Right kidney (tissue), 1 donor: ENCODE results near the gene MYL12B.
"Not testable (repeated sequence)": the region's sequence is repeated elsewhere in the genome, so short reads cannot be mapped to it uniquely, and the experiment has no call there.

ENCODE experiments used
- DNase-seq: peaks from one replicate; pipeline ENCODE4 v3.0.0-alpha.2; 2016

MYL12B gene

DNA sequence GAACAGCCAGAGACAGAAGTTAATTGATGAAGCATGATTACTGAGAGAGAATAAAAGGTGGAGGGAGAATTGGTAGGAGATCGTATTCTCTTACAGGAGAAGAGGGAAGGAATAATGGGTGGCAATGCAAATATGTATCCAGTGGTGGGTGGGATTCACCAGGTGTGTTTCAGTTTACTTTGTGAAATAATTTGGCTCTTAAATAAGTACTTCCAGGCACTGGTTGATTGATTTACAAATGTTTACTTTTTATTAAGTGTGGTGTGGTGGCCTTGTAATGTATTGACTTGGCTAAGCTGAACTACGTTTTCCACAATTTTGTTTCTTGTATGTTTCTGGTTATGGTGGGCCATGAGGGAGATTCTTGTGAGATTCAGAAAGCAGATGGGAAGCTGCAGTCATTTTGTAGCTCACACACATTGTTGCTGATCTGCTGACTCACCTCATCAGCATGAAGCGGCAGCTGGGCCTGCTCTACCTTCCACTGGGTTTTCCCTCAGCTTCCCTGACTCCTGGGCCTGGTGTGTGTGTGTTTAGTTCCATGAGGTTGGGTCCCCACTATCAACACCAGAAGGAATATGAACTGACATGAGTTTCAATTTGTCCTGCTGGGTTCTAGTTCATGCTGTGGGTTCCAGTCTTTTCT is 32.6 kb downstream of the MYL12B start:
- no peak for DNase-seq

DNA sequence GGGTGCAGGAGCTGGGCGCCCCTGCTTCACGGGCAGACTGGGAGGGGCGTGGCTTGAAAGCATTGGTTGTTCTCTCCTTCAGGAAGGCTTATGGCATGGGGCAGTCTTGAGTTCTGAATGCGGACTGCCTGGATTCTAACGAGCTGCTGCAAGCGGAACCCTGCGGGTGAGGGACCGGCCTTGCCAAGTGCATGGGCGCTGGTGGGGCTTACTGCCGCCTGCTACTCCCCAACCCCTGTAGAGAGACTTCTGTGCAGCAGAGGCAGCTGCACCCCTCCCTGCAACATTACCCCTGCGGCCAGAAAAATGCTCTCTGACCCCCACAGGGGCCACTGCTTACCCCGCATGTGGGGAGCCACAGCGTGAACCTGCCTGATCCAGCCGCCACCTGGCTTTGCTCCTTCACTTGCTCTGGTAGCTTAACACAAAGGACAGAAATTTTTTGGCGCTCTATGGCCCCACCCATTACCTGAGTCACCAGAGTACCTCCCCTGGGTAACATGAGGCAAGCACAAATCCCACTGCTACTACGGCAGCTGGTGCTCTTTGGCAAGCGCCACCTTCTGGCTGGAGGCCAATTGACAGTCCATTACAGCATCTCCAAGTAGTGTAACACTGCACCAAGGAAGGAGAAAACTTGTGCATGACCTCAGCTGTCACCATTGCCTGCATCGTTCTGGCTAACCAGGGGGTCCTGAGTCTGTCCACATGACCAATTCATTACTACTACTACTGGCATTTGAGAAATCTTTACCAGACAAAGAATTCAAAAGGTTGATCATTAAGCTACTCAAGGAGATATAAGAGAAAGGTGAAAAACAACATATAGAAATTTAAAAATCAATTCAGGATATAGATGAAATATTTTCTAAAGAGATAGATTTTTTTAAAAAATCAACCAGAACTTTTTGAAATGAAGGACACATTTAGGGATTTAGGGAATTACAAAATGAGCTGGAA is 35.4 kb downstream of the MYL12B start:
- peak; percentile 77 for DNase-seq

DNA sequence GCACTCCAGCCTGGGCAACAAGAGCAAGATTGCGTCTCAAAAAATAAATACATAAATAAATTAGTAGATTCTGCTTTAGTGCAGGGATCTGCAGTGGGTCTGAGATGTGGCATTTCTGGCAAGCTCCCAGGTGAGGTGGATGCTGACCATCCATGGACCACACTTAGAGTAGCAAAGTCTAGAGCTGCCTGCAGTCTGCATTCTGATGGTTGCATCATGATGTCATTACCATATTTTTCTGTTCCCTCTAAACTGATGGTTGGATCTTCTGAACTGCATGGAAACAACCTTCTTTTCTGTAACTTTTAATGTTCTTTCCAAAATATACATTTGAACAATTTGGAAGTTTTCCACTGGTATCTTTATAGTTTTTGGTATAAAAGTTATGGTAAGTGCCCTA is 42.9 kb downstream of the MYL12B start:
- DNase-seq, result no peak

DNA sequence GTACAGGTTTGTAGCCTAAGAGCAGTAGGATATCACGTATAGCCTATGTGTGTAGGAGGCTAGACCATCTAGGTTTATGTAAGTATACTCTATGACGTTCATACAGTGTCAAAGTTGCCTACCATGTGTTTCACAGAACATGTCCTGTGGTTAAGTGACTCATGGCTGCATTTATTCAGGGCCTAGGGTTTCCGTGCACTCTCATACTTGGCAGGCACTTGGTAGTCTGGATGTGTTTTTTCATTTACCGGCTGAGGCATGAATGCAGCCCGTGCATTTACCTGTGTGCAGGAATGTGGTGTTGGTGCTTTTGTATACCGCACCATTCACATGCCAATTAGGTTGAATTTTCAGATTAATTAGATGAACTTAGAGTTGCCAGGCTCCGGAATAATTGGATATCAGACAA is 43.4 kb downstream of the MYL12B start:
- DNase-seq, result no peak

DNA sequence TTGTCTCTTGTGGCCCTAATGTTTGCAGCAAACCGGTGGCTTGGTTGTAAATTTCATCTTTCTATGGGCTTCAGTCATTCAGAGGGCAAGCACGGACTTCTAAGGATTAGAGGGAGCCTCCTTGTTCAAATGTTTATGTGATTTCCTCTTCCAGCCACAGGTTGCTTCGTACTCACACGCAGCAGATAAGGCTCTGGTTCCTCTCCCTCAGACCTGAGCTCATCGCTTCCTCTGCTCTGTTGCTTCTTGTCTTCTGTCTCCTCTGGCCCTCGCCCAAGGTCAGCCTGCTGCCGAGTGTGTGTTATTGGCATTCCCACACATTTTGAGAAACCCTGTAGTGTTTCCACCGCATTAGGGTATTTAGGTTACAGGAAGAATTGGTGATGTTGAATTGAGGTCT is 44.0 kb downstream of the MYL12B start:
- DNase-seq, result no peak

DNA sequence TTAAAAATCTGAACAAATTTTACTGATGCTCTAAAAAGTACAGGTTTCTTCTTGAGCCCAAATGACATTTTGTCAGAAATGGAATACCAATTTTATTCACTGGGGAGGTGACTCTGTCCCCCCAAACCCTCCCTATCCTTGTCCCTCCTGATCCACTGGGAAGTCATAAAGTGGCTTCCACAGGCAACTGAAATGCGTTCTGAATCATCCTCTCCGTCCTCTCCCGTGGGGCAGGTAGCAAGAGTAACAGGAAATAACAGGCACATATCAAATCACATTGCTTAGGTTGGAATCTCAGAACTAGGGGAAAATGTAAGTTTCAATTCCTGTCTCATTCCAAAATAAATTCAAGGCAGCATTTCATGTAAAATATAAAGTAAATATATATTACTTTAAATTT is 44.5 kb downstream of the MYL12B start:
- DNase-seq, result no peak

DNA sequence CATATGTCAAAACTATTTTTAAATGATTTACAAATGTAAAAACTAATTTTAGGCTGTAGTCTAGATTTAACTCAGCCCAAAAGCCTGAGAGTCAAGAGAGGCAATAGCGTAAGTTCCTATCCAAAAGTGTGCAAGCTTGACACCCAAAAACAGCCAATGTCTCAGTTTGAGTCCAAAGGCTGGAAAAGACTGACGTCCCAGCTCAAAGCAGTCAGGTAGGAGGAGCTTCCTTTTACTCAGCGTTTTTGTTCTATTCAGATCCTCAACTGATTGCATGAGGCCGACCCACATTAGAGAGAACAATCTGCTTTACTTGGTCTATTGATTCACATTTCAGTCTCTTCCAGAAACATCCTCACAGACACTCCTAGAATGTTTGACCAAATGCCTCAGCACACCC is 51.8 kb downstream of the MYL12B start:
- no peak for DNase-seq

DNA sequence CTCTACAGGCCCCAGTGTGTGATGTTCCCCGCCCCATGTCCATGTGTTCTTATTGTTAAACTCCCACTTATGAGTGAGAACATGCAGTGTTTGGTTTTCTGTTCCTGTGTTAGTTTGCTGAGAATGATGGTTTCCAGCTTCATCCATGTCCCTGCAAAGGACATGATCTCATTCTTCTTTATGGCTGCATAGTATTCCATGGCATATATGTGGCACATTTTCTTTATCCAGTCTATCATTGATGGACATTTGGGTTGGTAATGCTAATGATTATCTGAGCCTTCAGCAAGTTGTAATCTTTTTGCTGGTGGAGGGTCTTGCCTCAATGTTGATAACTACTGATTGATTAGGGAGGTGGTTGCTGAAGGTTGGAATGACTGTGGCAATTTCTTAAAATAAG is 53.4 kb downstream of the MYL12B start:
- not testable (repeated sequence) for DNase-seq

DNA sequence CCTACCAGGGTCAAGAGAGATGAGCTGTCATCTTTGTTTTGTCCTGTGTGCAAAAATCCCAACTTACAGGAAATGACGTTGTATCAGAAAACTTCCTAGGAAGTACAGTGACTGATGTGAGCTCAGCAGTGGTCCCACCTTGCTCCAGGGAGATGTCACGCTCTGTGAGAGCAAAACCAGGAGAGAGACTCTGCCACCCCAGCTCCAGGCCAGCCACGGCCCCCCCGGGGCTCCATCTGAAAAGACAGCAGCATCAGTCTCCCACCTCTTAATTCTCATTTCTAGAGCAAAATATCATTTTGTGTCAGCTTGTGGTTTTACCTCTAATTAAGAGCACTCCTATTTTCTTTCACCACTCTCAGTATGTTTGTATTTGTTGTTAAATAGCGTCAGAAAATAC is 57.5 kb downstream of the MYL12B start:
- no peak for DNase-seq

DNA sequence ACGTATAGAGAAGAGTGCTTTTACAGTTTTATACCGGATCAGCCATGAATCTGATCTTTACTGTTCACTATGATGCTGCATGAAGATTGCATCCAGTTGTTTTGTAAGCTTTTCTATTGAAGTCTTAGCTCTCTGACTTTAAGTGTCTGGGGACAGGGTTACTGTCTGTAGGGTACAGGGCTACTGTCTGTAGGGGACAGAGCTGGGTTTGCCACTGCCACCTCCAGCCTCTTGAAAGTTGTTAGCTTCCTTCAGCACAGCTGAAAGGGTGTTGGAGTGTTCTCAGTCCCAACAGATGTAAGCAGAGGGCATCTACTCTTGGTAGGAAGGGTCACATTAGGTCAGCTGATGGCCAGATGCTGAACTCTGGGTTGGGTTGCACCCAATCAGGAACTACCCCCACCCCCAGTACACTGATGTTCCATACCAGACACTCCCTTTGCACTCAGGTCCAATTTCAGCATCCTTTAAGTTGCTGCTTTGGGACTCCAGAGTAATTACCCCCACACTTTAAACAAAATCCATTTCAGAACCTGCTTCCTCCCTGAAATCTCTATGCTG is 58.0 kb downstream of the MYL12B start:
- no peak for DNase-seq

DNA sequence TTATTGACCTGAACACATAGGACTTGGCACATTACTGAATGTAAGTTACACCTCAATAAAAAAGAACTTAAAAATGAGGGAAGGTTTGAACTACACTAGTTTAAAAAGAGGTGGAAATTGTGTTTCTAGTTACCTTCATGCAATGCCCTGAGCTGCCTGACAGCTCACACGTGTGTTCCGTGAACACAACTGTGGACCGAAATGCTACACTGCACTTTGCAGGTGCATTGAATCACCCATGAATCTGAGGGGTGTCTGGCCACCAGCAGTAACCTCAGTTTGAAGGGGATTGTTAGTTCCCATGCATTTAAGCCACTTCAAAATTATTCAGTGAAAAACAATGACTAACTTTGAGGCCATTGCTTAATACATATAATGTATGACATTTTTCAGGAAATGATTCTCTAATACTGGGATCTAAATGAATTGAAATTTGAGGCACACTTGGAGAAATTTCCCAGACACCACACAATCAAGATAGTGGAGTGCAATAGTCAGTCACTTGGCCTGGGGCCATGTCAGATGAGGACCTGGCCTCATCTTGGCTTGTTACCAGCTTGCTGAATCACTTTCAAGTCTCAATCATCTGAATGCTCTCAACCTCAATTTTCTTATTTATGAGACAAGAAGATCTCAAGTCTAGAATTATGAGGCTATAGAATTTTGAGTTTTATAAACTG is 59.3 kb downstream of the MYL12B start:
- DNase-seq, result no peak

DNA sequence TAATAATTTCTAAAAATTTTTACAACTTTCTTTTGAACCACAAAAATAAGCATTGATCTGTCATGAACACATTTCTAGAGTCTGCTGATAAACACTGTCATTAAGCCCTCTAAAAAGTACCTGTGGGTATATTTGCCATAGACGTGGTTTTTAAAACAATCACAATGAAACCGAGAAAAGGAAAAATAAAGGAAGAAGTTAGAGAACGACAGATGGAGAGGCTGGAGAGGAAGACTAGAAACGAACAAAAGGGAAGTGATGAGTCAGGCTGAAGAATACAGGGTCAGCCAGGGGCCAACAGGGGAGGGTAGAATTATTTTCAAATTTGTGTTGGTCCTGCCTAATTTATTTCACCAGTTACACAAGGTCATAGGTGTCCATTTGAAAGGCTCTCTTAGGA is 62.0 kb downstream of the MYL12B start:
- no peak for DNase-seq
